ENCODE data around the gene VTA1. TPM values are rescaled to one million over a fixed set of nuclear protein-coding genes. Genes with fewer than 3 reads are reported as not detected.

Gene VTA1
- total RNA-seq, 4 donors from 2014 or later, result 74.4 to 89.3 (median 77.3) TPM

- in situ Hi-C loops (cut with MboI; ENCODE audit: low sequenced_read_pairs in 4 of 4) (no loop called here), intact Hi-C loops (cut with DNase I; ENCODE audit: low total_unique reads) (no loop called here)
- ATAC-seq, result no peak
- H3K4me3 ChIP-seq, result no peak overlapping the region
- no peak overlapping the region for H3K27ac ChIP-seq
- no peaks in the 10 kb centered on the region for H3K4me1 ChIP-seq
- H3K36me3 ChIP-seq, result peaks cover 0 to 15% of the 10 kb centered on the region in 2 donors
- no peaks in the 10 kb centered on the region for H3K9me3 ChIP-seq
- no peak for DNase-seq
- no peaks in the 10 kb centered on the region for H3K27me3 ChIP-seq
- TF ChIP-seq CTCF (IDR thresholded peaks at IDR 0.05 in 4 of 5, conservative IDR thresholded peaks at IDR 0.05 in 1 of 5) (no peak), POLR2A (IDR thresholded peaks at IDR 0.05) (no peak)
Observed at GRCh38 chr6:142193621-142194020, 46.6 kb downstream of the VTA1 start.

GRCh38 chr6:142195862-142196541 lies 48.9 kb downstream of the VTA1 start:
- no peak for ATAC-seq
- in situ Hi-C loops (cut with MboI; ENCODE audit: low sequenced_read_pairs in 4 of 4), result no loop called here
- intact Hi-C loops (cut with DNase I; ENCODE audit: low total_unique reads), result no loop called here

DNA sequence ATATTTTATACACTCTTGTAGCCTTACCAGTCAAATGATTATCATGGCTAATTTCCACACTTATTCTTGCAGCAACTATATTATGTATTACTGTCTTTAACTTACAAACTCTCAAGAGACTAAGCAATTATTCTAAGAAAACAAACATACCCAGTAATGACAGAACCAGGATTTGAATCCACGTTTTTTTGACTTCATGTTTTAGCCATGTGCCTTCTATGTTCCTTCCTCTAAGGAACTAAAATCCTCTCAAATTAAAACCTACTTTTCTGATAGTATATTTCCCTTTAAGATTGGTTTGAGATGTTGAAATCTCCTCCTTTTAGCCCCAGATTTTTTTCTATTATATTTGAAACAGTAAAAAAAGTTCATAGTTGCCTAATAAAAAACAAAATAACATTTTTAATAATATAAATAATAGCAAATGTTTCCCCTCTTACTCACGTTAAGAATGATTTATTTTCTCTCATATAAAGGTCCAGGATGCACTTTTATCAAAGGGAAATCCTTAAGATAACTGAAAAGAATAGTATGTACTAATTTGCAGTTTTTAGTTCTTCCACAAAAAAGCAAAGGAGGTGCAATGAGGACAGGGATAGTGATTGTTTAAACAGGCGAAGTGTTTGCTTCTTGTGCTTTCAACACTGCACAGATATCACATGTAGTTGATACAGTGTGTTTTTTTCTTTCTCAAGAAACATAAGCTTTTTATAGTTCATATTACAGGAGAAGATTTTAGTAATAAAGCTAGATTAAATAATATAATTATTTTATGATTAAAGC lies 54.0 kb downstream of the VTA1 start:
- TF ChIP-seq POLR2A (IDR thresholded peaks at IDR 0.05), result no peak
- TF ChIP-seq CTCF (IDR thresholded peaks at IDR 0.05 in 4 of 5, conservative IDR thresholded peaks at IDR 0.05 in 1 of 5), result no peak
- Histone ChIP-seq H3K27me3 (no peaks in the 10 kb centered on the region), H3K4me1 (no peaks in the 10 kb centered on the region), H3K9me3 (no peaks in the 10 kb centered on the region), H3K4me3 (no peak overlapping the region), H3K36me3 (peaks cover 0 to 13% of the 10 kb centered on the region in 2 donors), H3K27ac (no peak overlapping the region)
- DNase-seq (no peak), ATAC-seq (no peak)
- intact Hi-C loops (cut with DNase I; ENCODE audit: low total_unique reads) (no loop called here), in situ Hi-C loops (cut with MboI; ENCODE audit: low sequenced_read_pairs in 4 of 4) (loop anchor here in 1 of 4 donors (10.0 kb wide), 1 partner anchor 56 kb away; the partner anchor contains the start of genes NMBR and VTA1)

More at GRCh38 chr6:142195862-142196541, 48.9 kb downstream of the VTA1 start:
- H3K27me3 ChIP-seq, result no peaks in the 10 kb centered on the region
- no peak overlapping the region for H3K4me3 ChIP-seq
- H3K27ac ChIP-seq, result no peak overlapping the region
- no peak for DNase-seq
- peaks cover 0 to 13% of the 10 kb centered on the region in 2 donors for H3K36me3 ChIP-seq
- no peak for TF ChIP-seq POLR2A (IDR thresholded peaks at IDR 0.05)
- no peak for TF ChIP-seq CTCF (IDR thresholded peaks at IDR 0.05 in 4 of 5, conservative IDR thresholded peaks at IDR 0.05 in 1 of 5)
- no peaks in the 10 kb centered on the region for H3K4me1 ChIP-seq
- H3K9me3 ChIP-seq, result no peaks in the 10 kb centered on the region

DNA sequence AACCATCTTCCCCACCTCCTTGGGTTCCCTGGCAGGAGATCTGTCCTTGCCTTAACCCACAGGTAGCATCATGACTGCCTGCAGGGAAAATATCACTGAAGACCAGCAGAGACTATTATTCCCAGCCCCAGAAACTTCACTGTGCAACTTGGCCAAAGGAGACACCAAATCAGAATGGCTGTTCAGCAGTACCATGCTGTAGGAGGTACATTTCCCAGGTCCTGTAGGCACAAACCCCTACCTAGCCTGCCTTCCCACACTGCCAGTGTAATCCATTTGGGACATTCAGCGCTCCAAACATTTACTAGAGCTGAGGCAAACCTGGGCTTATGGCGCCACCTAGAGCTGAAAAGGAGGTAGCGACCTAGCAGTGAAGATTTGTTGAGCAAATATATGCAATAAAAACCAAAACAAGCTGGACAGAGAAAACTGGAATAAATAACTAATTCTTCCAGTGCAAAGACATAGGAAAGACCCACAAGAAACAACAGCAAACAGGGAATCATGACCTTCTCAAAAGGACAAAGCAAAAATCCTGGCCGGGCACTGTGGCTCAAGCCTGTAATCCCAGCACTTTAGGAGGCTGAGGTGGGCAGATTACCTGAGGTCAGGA lies 60.3 kb downstream of the VTA1 start:
- peaks cover 0 to 4% of the 10 kb centered on the region in 2 donors for H3K4me1 ChIP-seq
- no peaks in the 10 kb centered on the region for H3K9me3 ChIP-seq
- peak; percentile 50 to 72 (median 66) for TF ChIP-seq CTCF (IDR thresholded peaks at IDR 0.05 in 4 of 5, conservative IDR thresholded peaks at IDR 0.05 in 1 of 5)
- no peak for TF ChIP-seq POLR2A (IDR thresholded peaks at IDR 0.05)
- H3K27me3 ChIP-seq, result no peaks in the 10 kb centered on the region
- H3K36me3 ChIP-seq, result peaks cover 0 to 14% of the 10 kb centered on the region in 2 donors
- DNase-seq (peak in 1 of 2 donors; percentile 22), ATAC-seq (peak; percentile 56 to 69)
- no peak overlapping the region for H3K4me3 ChIP-seq
- in situ Hi-C loops (cut with MboI; ENCODE audit: low sequenced_read_pairs in 4 of 4) (loop anchor here in 2 of 4 donors (5.0 to 10.0 kb wide), 2 partner anchors 60 to 63 kb away; partner anchors contain the start of genes NMBR (in 2 of the 2) and VTA1 (in 2 of the 2)), intact Hi-C loops (cut with DNase I; ENCODE audit: low total_unique reads) (loop anchor here (1.0 kb wide), 1 partner anchor 60 kb away; the partner anchor contains the start of genes NMBR and VTA1)
- H3K27ac ChIP-seq, result no peak overlapping the region

Measured in gastrocnemius medialis (tissue), 4 donors.